HepG2 (cell line): Measurements from ENCODE around the gene LGALS1. TPM values are rescaled to one million over a fixed set of nuclear protein-coding genes. Genes with fewer than 3 reads are reported as not detected.

Experiments used
- CBX1 ChIP-seq: IDR thresholded peaks from one replicate; pipeline ENCODE4 v1.6.1; 2016; ENCODE audit warnings: antibody characterized with exemption, low read depth
- CSRNP1 ChIP-seq: sonication (generic); formaldehyde crosslinking; IDR thresholded peaks from 2 replicates; pipeline ENCODE4 v1.8.1; 2023; ENCODE audit warnings: mild to moderate bottlenecking, missing genetic modification reagents
- GABPB1 ChIP-seq: IDR thresholded peaks from 2 replicates; pipeline ENCODE4 v1.6.1; 2016; ENCODE audit warnings: mild to moderate bottlenecking, missing genetic modification reagents, moderate library complexity, missing compliant biosample characterization
- GATAD1 ChIP-seq: IDR thresholded peaks from 2 replicates; pipeline ENCODE4 v1.6.1; 2016; ENCODE audit warnings: missing genetic modification reagents, missing compliant biosample characterization
- NFATC3 ChIP-seq: sonication (generic); formaldehyde crosslinking; IDR thresholded peaks from 2 replicates; pipeline ENCODE4 v1.5.1; 2020; ENCODE audit warnings: mild to moderate bottlenecking, missing genetic modification reagents
- SCMH1 ChIP-seq: sonication (generic); formaldehyde crosslinking; IDR thresholded peaks from 2 replicates; pipeline ENCODE4 v1.9.0; 2021; ENCODE audit warnings: missing genetic modification reagents, mild to moderate bottlenecking, borderline replicate concordance
- ZBTB43 ChIP-seq: sonication (generic); formaldehyde crosslinking; conservative IDR thresholded peaks from 2 replicates; pipeline ENCODE4 v1.4.0; 2020; ENCODE audit warnings: missing genetic modification reagents
- ZBTB7B ChIP-seq: sonication (generic); formaldehyde crosslinking; IDR thresholded peaks from 2 replicates; pipeline ENCODE4 v1.4.0; 2020; ENCODE audit warnings: missing genetic modification reagents
- ZNF34 ChIP-seq: sonication (generic); formaldehyde crosslinking; IDR thresholded peaks from 2 replicates; pipeline ENCODE4 v1.4.0; 2020; ENCODE audit warnings: mild to moderate bottlenecking, missing genetic modification reagents, borderline replicate concordance
- ZNF432 ChIP-seq: sonication (generic); formaldehyde crosslinking; IDR thresholded peaks from 2 replicates; pipeline ENCODE4 v1.5.0; 2020; ENCODE audit warnings: missing genetic modification reagents, mild to moderate bottlenecking, borderline replicate concordance
- ZNF777 ChIP-seq: sonication (generic); formaldehyde crosslinking; IDR thresholded peaks from 2 replicates; pipeline ENCODE4 v1.4.0; 2020; ENCODE audit warnings: missing genetic modification reagents
- ZSCAN31 ChIP-seq: sonication (generic); formaldehyde crosslinking; IDR thresholded peaks from 2 replicates; pipeline ENCODE4 v1.5.0; 2020; ENCODE audit warnings: low read depth, mild to moderate bottlenecking, missing genetic modification reagents
- ZXDC ChIP-seq: sonication (generic); formaldehyde crosslinking; IDR thresholded peaks from 2 replicates; pipeline ENCODE4 v1.5.0; 2020; ENCODE audit warnings: mild to moderate bottlenecking, missing genetic modification reagents
- polyA plus RNA-seq, 8 experiments: library from polyadenylated mRNA; depleted of rRNA in 3 of 8; stranded (reverse) in 7 of 8; unstranded in 1 of 8; fragments of >200 nt; fragmentation: Illumina TruSeq in 4 of 8; extraction: Trizol in 4 of 8; gene quantifications; 2 replicates each; pipeline versions ENCODE4 v1.2.1 to v1.2.3, GENCODE V29; 2011 to 2016; ENCODE audit warnings: low read depth in 4 of 8, missing spikeins in 1 of 8, mixed read lengths in 1 of 8; ENCODE audit not compliant: insufficient read depth in 1 of 8
- total RNA-seq, 5 experiments: library from RNA; depleted of rRNA; stranded (reverse); fragments of >200 nt; fragmentation: Illumina TruSeq; extraction: Trizol; gene quantifications; 2 replicates each; pipeline ENCODE4 v1.2.3, GENCODE V29; 2016; ENCODE audit warnings: low read depth in 1 of 5
- TF ChIP-seq, protein P1 (sequence below): sonication (generic); formaldehyde crosslinking; IDR thresholded peaks from 2 replicates; pipeline ENCODE4 v1.9.0; 2021; ENCODE audit warnings: missing genetic modification reagents, borderline replicate concordance
- TF ChIP-seq, protein P2 (sequence below): IDR thresholded peaks from 2 replicates; pipeline ENCODE4 v1.6.1; 2016; ENCODE audit warnings: missing genetic modification reagents, missing compliant biosample characterization

LGALS1 gene
- total and polyA plus RNA-seq, 2 of the 13 experiments (the other 11 are each of a cell fraction or from before 2014, with no cell fraction given), result 103 to 858 TPM

- TF ChIP-seq CSRNP1 (no peak), ZNF432 (CRISPR knock-in tag) (no peak), ZXDC (CRISPR knock-in tag) (no peak), NFATC3 (CRISPR knock-in tag) (no peak), ZNF777 (CRISPR knock-in tag) (no peak), ZSCAN31 (CRISPR knock-in tag) (no peak), SCMH1 (CRISPR knock-in tag) (no peak), ZBTB43 (no peak), GATAD1 (CRISPR knock-in tag) (no peak), ZBTB7B (CRISPR knock-in tag) (no peak), ZNF34 (CRISPR knock-in tag) (no peak), CBX1 (no peak), GABPB1 (CRISPR knock-in tag) (peak; percentile 28; the same call in 1 of the 2 replicates)
- TF ChIP-seq, protein P1, sequence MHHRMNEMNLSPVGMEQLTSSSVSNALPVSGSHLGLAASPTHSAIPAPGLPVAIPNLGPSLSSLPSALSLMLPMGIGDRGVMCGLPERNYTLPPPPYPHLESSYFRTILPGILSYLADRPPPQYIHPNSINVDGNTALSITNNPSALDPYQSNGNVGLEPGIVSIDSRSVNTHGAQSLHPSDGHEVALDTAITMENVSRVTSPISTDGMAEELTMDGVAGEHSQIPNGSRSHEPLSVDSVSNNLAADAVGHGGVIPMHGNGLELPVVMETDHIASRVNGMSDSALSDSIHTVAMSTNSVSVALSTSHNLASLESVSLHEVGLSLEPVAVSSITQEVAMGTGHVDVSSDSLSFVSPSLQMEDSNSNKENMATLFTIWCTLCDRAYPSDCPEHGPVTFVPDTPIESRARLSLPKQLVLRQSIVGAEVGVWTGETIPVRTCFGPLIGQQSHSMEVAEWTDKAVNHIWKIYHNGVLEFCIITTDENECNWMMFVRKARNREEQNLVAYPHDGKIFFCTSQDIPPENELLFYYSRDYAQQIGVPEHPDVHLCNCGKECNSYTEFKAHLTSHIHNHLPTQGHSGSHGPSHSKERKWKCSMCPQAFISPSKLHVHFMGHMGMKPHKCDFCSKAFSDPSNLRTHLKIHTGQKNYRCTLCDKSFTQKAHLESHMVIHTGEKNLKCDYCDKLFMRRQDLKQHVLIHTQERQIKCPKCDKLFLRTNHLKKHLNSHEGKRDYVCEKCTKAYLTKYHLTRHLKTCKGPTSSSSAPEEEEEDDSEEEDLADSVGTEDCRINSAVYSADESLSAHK (CRISPR knock-in tag), result no peak
- TF ChIP-seq, protein P2, sequence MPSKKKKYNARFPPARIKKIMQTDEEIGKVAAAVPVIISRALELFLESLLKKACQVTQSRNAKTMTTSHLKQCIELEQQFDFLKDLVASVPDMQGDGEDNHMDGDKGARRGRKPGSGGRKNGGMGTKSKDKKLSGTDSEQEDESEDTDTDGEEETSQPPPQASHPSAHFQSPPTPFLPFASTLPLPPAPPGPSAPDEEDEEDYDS, result no peak
Observed at GRCh38 chr22:37640591-37641560, 34.6 kb upstream of the LGALS1 start (continued).
